Forelimb muscle (tissue), 1 donor: ENCODE results near the gene MRPL27. TPM values are rescaled to one million over a fixed set of nuclear protein-coding genes. Genes with fewer than 3 reads are reported as not detected.

Source experiments
- DNase-seq: peaks from one replicate; pipeline ENCODE4 v3.0.0-alpha.2; 2013; ENCODE audit warnings: low read depth
- polyA plus RNA-seq: library from polyadenylated mRNA; unstranded; fragments of 120-200 nt; gene quantifications from one replicate; pipeline ENCODE4 v1.2.1, GENCODE V29; 2013; ENCODE audit not compliant: insufficient read length

Gene MRPL27
- polyA plus RNA-seq, 1 donor: 52.8 TPM

DNA sequence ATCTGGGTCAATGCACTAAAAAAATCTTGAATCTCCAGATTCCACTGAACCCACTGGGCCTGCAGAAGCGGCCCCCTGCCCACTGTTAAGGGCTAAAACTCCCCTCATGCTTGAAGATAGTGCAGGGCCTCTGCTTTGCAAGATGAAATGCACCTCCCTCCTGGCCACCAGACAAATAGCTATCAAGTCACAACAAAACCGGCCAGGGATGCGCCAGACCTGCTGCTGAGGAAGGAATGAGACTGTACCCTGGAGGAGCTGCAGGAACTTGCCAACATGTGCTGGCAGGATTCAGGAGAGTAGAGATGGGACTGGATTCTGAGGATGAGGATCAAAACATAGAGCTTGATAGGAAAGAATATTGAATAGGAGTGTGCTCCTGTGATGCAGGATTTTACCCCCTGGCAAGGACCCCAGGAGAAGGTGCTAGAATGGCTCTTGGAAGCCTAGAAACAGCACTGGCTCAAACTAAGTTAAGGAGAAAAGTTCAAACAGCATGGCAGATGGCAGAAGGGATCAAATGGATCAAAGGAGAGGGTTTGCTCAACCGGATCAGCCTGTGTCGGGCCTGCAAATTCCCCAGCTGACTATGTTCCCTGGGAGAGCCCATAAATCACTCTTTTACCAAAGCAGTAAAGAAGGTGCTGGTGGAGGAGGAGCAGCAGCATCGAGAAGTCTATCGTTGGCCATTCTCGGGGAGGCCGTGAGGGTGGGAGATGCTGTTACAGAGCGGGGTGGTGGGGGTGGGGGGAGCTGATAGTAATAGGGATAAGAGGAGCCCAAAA lies 54.3 kb downstream of the MRPL27 start:
- no peak for DNase-seq

Other genes with a start within 250 kb of the MRPL27 start
- gene SAMD14, start 243.0 kb downstream of the MRPL27 start, polyA plus RNA-seq: 4.3 TPM
- 40.7 TPM for gene PPP1R9B, start 222.5 kb downstream of the MRPL27 start, polyA plus RNA-seq
- gene SGCA, start 207.2 kb downstream of the MRPL27 start, polyA plus RNA-seq: 368 TPM
- 3,500 TPM for gene COL1A1, start 171.6 kb downstream of the MRPL27 start, polyA plus RNA-seq
- gene TMEM92, start 98.7 kb downstream of the MRPL27 start, polyA plus RNA-seq: 0.76 TPM
- 26.2 TPM for gene XYLT2, start 27.1 kb downstream of the MRPL27 start, polyA plus RNA-seq
- 4.8 TPM for gene EME1, start within 50 bp of the MRPL27 start, polyA plus RNA-seq
- 44.4 TPM for gene LRRC59, start 24.3 kb upstream of the MRPL27 start, polyA plus RNA-seq
- 62.3 TPM for gene ACSF2, start 53.0 kb upstream of the MRPL27 start, polyA plus RNA-seq
- 4.0 TPM for gene CHAD, start 95.7 kb upstream of the MRPL27 start, polyA plus RNA-seq
- 37.3 TPM for gene RSAD1, start 105.7 kb upstream of the MRPL27 start, polyA plus RNA-seq
- 0.52 TPM for gene MYCBPAP, start 135.3 kb upstream of the MRPL27 start, polyA plus RNA-seq
- 0.97 TPM for gene EPN3, start 159.6 kb upstream of the MRPL27 start, polyA plus RNA-seq
- gene SPATA20, start 174.0 kb upstream of the MRPL27 start, polyA plus RNA-seq: 24.3 TPM
- gene CACNA1G, start 187.5 kb upstream of the MRPL27 start, polyA plus RNA-seq: 6.6 TPM